GM12874 (cell line): Measurements from ENCODE around the gene GALNT18.

ENCODE experiments used
- TF ChIP-seq, protein P1 (sequence below): IDR thresholded peaks from 2 replicates; pipeline ENCODE4 v1.5.1; 2011; ENCODE audit warnings: low read depth, mild to moderate bottlenecking, control low read depth, low read length, moderate library complexity; ENCODE audit not compliant: insufficient read depth

The GALNT18 gene

DNA sequence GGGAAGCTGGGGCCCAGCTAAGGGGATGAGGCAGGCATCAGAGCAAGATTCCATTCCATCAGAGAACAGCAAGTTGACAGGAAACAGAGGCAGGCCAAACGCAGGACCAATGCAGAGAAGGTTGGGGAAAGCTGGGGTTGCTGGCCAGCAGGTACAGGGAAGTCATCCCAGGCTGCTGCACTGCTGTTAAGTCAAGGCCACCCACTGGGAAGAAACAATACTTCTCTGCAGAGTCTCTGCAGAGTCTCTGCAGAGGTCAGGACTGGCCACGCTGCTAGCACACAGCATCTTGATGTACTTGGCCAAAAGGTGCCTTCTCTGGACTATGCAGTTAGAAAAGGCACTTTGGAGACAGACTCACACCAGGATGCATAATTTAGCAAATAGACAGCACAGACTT is 200.3 kb downstream of the GALNT18 start:
- TF ChIP-seq, protein P1, sequence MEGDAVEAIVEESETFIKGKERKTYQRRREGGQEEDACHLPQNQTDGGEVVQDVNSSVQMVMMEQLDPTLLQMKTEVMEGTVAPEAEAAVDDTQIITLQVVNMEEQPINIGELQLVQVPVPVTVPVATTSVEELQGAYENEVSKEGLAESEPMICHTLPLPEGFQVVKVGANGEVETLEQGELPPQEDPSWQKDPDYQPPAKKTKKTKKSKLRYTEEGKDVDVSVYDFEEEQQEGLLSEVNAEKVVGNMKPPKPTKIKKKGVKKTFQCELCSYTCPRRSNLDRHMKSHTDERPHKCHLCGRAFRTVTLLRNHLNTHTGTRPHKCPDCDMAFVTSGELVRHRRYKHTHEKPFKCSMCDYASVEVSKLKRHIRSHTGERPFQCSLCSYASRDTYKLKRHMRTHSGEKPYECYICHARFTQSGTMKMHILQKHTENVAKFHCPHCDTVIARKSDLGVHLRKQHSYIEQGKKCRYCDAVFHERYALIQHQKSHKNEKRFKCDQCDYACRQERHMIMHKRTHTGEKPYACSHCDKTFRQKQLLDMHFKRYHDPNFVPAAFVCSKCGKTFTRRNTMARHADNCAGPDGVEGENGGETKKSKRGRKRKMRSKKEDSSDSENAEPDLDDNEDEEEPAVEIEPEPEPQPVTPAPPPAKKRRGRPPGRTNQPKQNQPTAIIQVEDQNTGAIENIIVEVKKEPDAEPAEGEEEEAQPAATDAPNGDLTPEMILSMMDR, result no peak

- TF ChIP-seq, protein P1, result no peak
These were observed 200.9 kb downstream of the GALNT18 start for GRCh38 chr11:11420899-11421285.

GRCh38 chr11:11420191-11420898 is 201.5 kb downstream of the GALNT18 start:
- TF ChIP-seq, protein P1, result no peak

DNA sequence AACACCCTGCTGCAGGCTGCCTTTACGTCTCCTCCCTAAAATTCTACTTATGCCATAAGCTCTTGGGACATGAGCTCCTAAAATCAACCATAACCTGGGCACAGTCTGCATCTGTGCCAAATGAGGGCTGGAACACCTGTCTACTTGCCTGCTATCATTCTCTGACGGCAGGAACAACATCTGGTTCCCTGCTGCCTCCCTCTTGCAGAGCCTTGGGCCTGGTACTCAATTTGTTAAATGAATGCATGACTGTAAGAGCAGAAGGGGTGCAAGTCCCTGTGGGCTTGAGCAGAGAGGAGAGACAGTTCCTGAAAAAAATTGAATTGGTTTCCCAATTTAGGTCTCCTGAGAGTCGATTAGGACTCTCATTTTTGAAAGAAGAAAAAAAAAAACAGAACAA is 202.1 kb downstream of the GALNT18 start:
- TF ChIP-seq, protein P1, result no peak

- TF ChIP-seq, protein P1, result no peak
These were observed 204.9 kb downstream of the GALNT18 start for GRCh38 chr11:11416917-11417316.

DNA sequence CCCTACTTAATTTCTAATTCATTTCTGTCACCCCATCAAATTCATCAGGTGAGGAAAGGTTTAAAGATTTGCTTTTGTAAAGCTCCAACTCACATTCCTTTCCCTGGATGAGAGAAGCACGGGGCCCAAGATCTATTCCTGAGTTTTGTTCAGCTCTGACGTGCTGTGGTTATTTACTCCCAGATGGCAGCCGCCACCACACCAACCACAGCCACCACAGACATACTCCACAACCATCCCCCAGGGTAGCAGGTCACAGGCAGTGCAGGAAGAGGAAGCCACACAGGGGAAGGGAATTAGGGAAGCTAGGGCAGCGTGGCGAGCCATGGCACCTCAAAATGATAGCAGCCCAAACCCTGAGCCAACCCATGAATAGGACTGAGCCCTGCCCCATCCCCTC is 205.3 kb downstream of the GALNT18 start:
- TF ChIP-seq, protein P1, result no peak

GRCh38 chr11:11415901-11416300 is 205.9 kb downstream of the GALNT18 start:
- TF ChIP-seq, protein P1, result no peak

DNA sequence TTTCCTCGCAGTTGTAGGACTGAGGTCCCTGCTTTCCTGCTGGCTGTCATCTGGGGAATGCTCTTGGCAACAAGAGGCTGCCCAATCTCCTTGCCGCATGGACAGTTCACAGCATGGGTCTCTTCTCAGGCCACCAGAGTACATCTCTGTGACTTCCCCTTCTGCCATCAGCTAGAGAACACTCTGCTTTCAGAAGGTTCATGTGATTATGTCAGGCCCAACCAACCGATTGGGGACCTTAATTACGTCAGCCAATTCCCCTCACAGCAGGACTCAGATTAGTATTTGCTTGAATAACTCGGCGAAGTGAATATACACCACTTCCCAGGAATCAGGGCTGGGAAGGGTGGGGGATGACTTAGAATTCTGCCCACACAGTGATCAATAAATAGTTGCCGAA is 206.8 kb downstream of the GALNT18 start:
- TF ChIP-seq, protein P1, result no peak
